Testis (tissue), 3 donors: ENCODE measurements around the gene ANO7. TPM values are rescaled to one million over a fixed set of nuclear protein-coding genes. Genes with fewer than 3 reads are reported as not detected.

Source experiments
- DNase-seq: peaks from one replicate; pipeline ENCODE4 v3.0.0-alpha.2; 2019
- H3K27ac ChIP-seq, 2 donors: fragments of 200-600 bp; sonication (generic); one replicate each; pipeline ENCODE4 v1.5.1; 2019
- H3K27me3 ChIP-seq: fragments of 200-600 bp; sonication (generic); one replicate; pipeline ENCODE4 v1.5.1; 2019
- H3K36me3 ChIP-seq: fragments of 200-600 bp; sonication (generic); one replicate; pipeline ENCODE4 v1.5.1; 2017; ENCODE audit warnings: low read depth; ENCODE audit errors: missing control alignments
- H3K4me1 ChIP-seq: fragments of 200-600 bp; sonication (generic); one replicate; pipeline ENCODE4 v1.5.1; 2019
- H3K4me3 ChIP-seq, 2 donors: fragments of 200-600 bp; sonication (generic); one replicate each; pipeline ENCODE4 v1.5.1; 2017 to 2019
- H3K9me3 ChIP-seq: fragments of 200-600 bp; sonication (generic); one replicate; pipeline ENCODE4 v1.5.1; 2017
- POLR2A ChIP-seq: fragments of 450-650 bp; IDR thresholded peaks from one replicate; pipeline ENCODE4 v1.6.1; 2017; ENCODE audit warnings: antibody characterized with exemption, mild to moderate bottlenecking, moderate library complexity
- WGBS, 2 donors: methylation state at CpG; one replicate each; pipeline ENCODE4 v1.1.5; 2018; 5-methylcytosine and 5-hydroxymethylcytosine counted together
- intact Hi-C: fragments of 100-400 bp; cut with DNase I; formaldehyde crosslinking; loops from one replicate; pipeline ENCODE4 v1.15.1; 2023; ENCODE audit warnings: low total_unique reads
- polyA plus RNA-seq: library from polyadenylated mRNA; stranded (reverse); fragments of 350-450 nt; fragmentation: Illumina TruSeq; extraction: RNeasy Lipid Tissue Mini Kit (QIAGEN cat#74804); gene quantifications from one replicate; pipeline ENCODE4 v1.2.3, GENCODE V29; 2014; ENCODE audit warnings: low read depth, low replicate concordance; ENCODE audit not compliant: insufficient read depth
- total RNA-seq, 2 donors: library from RNA; depleted of rRNA; stranded (reverse); fragments of >200 nt; gene quantifications; one replicate each; pipeline ENCODE4 v1.2.3, GENCODE V29; 2016
- TF ChIP-seq, protein P1 (sequence below), 3 experiments: fragments of 450-650 bp in 2 of 3; fragments of 200-600 bp in 1 of 3; sonication (generic) in 1 of 3; IDR thresholded peaks; one replicate each; pipeline ENCODE4 v1.5.1; 2016 to 2019; ENCODE audit warnings: antibody characterized with exemption in 3 of 3, mild to moderate bottlenecking in 2 of 3, moderate library complexity in 1 of 3

ANO7 gene
- total and polyA plus RNA-seq, 3 donors from 2014 or later = 1.2 to 2.5 (median 1.9) TPM

DNA sequence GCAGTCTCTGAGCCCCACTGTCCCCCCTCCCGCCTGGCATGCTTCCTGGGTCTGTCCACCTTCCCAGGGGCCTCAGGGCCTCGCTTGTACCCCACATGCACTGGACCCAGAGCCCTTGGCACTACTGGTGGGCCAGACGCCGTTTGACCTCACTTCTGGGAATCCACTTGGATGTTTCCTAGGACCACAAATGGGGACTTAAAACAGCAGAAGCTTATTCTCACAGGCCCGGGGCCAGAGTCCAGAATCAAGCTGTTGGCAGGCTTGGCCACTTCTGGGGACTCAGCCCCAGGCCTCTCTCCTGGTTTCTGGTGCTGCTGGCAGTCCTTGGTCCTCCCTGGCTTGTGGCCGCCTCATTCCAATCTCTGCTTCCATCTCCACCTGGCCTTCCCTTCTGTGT is 19.6 kb downstream of the ANO7 start:
- Histone ChIP-seq H3K9me3 (no peaks in the 10 kb centered on the region), H3K4me1 (no peaks in the 10 kb centered on the region), H3K27me3 (no peaks in the 10 kb centered on the region), H3K27ac (no peak overlapping the region), H3K4me3 (no peak overlapping the region), H3K36me3 (no peaks in the 10 kb centered on the region)
- intact Hi-C loops = no loop called here
- DNase-seq = no peak
- TF ChIP-seq, protein P1, sequence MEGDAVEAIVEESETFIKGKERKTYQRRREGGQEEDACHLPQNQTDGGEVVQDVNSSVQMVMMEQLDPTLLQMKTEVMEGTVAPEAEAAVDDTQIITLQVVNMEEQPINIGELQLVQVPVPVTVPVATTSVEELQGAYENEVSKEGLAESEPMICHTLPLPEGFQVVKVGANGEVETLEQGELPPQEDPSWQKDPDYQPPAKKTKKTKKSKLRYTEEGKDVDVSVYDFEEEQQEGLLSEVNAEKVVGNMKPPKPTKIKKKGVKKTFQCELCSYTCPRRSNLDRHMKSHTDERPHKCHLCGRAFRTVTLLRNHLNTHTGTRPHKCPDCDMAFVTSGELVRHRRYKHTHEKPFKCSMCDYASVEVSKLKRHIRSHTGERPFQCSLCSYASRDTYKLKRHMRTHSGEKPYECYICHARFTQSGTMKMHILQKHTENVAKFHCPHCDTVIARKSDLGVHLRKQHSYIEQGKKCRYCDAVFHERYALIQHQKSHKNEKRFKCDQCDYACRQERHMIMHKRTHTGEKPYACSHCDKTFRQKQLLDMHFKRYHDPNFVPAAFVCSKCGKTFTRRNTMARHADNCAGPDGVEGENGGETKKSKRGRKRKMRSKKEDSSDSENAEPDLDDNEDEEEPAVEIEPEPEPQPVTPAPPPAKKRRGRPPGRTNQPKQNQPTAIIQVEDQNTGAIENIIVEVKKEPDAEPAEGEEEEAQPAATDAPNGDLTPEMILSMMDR (IDR thresholded peaks at IDR 0.05) = no peak
- TF ChIP-seq POLR2A = no peak
- WGBS, 2 donors = 84 to 92% methylated on average over 6 of the region's 6 CpGs

DNA sequence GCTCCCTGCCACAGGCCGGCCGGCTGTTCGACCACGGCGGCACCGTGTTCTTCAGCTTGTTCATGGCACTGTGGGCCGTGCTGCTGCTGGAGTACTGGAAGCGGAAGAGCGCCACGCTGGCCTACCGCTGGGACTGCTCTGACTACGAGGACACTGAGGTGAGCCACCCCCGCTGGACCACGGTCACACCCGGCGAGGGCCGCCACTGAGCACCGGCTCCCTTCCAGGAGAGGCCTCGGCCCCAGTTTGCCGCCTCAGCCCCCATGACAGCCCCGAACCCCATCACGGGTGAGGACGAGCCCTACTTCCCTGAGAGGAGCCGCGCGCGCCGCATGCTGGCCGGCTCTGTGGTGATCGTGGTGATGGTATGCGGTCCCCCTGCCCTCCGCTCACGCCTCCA is 20.8 kb downstream of the ANO7 start:
- 87 to 91% methylated on average over 11 to 33 of the region's 33 CpGs for WGBS, 2 donors
- intact Hi-C loops = no loop called here
- H3K4me1 ChIP-seq = no peaks in the 10 kb centered on the region
- no peaks in the 10 kb centered on the region for H3K36me3 ChIP-seq
- no peaks in the 10 kb centered on the region for H3K27me3 ChIP-seq
- TF ChIP-seq, protein P1 (IDR thresholded peaks at IDR 0.05) = no peak
- TF ChIP-seq POLR2A = no peak
- H3K27ac ChIP-seq = no peak overlapping the region
- no peaks in the 10 kb centered on the region for H3K9me3 ChIP-seq
- no peak for DNase-seq
- no peak overlapping the region for H3K4me3 ChIP-seq

DNA sequence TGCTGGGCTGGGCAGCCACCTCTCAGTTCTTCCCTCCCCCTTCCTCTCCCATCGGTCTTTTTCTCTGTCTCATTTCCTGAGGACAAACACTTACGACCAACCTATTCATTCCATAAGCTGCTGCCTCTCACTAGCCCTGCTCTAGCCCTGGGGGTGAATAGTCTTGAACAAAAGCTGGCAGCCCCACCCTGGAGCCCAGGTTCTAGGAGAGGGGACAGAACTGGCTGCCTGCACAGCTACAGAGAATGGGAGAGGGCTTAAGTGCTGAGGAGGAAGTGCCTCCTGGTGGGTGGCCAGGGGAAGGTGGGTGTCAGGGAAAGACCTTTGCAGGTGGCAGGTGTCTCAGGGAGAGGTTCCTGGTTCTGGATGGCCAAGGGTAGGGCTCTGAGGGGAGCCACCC is 22.8 kb downstream of the ANO7 start:
- intact Hi-C loops = no loop called here
- no peak overlapping the region for H3K27ac ChIP-seq
- H3K4me1 ChIP-seq = no peaks in the 10 kb centered on the region
- TF ChIP-seq, protein P1 (IDR thresholded peaks at IDR 0.05) = no peak
- no peak for TF ChIP-seq POLR2A
- H3K4me3 ChIP-seq = no peak overlapping the region
- H3K36me3 ChIP-seq = no peaks in the 10 kb centered on the region
- no peaks in the 10 kb centered on the region for H3K9me3 ChIP-seq
- WGBS, 2 donors = 38 to 54% methylated on average over 2 of the region's 2 CpGs
- DNase-seq = no peak
- no peaks in the 10 kb centered on the region for H3K27me3 ChIP-seq

DNA sequence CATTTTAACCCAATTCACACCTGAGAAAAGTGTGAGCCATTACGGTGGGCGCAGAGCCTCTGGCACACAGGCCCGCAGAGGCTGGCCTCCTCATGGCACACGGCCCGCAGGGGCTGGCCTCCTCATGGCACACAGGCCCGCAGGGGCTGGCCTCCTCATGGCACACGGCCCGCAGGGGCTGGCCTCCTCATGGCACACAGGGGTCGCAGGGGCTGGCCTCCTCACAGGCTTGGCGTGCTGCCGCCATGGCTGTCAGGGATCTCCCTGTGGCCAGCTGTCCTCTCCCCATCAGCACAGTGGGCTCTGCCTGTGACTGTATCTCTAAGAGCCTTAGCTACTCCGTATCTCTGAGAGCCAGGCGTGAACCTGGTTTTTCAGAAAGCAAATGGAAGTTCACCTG is 24.6 kb downstream of the ANO7 start:
- H3K27ac ChIP-seq = no peak overlapping the region
- no peak for TF ChIP-seq POLR2A
- TF ChIP-seq, protein P1 (IDR thresholded peaks at IDR 0.05) = no peak
- no peak for DNase-seq
- no peak overlapping the region for H3K4me3 ChIP-seq
- H3K27me3 ChIP-seq = no peaks in the 10 kb centered on the region
- 77 to 92% methylated on average over 6 to 13 of the region's 13 CpGs for WGBS, 2 donors
- no peaks in the 10 kb centered on the region for H3K4me1 ChIP-seq
- no peaks in the 10 kb centered on the region for H3K9me3 ChIP-seq
- intact Hi-C loops = no loop called here
- H3K36me3 ChIP-seq = no peaks in the 10 kb centered on the region

DNA sequence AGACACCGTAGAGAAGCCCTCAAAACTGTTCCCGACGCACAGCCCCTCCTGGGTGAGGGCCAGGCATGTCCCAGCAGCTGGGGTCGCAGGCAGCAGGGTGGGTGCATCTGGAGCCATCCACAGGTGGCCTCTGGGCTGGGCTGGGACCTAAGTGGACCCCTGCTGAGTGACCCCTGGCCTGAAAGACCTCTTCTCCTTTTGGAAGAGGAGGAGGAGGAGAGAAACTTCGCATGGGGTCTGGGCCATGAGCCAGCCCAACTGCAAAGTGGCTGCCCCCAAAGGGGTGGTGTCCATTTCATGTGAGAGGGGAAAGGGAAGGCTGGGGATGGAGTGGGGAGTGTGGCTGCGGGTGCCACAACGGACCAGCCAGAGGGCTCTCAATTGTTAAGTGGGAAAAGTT is 25.1 kb downstream of the ANO7 start:
- no peak overlapping the region for H3K4me3 ChIP-seq
- no peak for DNase-seq
- H3K4me1 ChIP-seq = peaks cover 1% of the 10 kb centered on the region
- intact Hi-C loops = no loop called here
- 78 to 83% methylated on average over 6 to 7 of the region's 7 CpGs for WGBS, 2 donors
- no peaks in the 10 kb centered on the region for H3K36me3 ChIP-seq
- no peaks in the 10 kb centered on the region for H3K9me3 ChIP-seq
- no peak for TF ChIP-seq POLR2A
- TF ChIP-seq, protein P1 (IDR thresholded peaks at IDR 0.05) = no peak
- H3K27me3 ChIP-seq = no peaks in the 10 kb centered on the region
- no peak overlapping the region for H3K27ac ChIP-seq
